GM06990 (cell line): ENCODE results near the gene PNMA8C.

Experiments
- DNase-seq: peaks from one replicate; pipeline ENCODE4 v3.0.0-alpha.2; 2011; ENCODE audit not compliant: insufficient read length; ENCODE audit errors: extremely low read depth
- H3K27me3 ChIP-seq: replicated peaks from 2 replicates; pipeline ENCODE4 v1.6.0; 2011; ENCODE audit warnings: low read length; ENCODE audit not compliant: control insufficient read depth, insufficient read depth
- H3K36me3 ChIP-seq: 2 replicates; pipeline ENCODE4 v1.5.1; 2011; ENCODE audit warnings: low read length; ENCODE audit not compliant: control insufficient read depth, insufficient read depth
- H3K4me3 ChIP-seq: replicated peaks from 2 replicates; pipeline ENCODE4 v1.5.1; 2011; ENCODE audit warnings: low read depth, mild to moderate bottlenecking, control low read depth, low read length
- CTCF ChIP-seq: IDR thresholded peaks from 2 replicates; pipeline ENCODE4 v1.5.1; 2011; ENCODE audit warnings: low read length, control low read depth, mild to moderate bottlenecking, inconsistent platforms; ENCODE audit not compliant: insufficient read depth, poor library complexity, severe bottlenecking

PNMA8C gene

DNA sequence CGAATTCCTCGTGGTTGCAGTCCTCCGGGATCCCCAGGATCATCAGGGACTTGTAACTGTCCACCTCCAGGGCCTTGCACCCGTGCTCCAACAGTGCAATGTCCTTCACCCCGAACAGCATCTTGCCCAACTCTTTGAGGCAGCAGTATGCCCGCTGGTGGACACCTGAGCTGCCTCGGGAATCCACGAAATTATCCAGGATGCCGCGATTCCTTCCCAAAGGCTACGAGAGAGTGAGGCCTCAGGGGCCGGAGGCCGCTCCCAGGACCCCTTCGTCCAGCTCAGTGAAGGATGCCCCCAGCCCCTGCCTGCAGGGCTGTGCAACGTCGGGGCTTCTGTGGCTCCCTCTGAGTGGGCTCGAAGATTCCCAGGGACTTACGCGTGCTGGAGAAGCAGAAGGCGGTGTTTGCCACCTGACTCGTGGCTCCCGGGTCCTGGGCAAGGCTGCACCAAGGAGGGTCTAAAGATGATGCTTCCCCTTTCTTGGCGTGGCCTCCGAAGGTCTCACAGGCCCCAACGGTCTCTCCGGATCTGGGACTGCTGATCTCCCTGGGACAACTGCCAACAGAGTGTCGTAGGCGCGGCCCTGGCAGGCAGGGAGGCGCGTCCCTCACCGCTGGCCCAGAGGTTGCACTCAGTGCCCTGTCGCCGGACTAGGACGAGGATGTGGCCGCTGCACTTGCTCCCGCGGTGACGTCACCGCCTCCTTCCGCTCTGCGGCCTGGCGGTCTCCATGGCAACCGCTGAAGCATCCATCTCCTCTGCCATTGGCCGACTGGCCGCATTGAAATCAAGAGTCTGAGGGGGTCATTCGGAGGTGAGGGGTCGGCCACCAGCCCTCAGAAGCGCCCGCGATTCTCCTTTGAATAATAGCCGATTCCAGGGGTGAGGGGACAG lies at the start of gene PNMA8C:
TSS of gene PNMA8C (minus strand) at position 698 of the 897 bp plus-strand sequence. CDS start at position 121, 577 bp downstream.
- DNase-seq = peak; percentile 70
- Histone ChIP-seq H3K36me3 (no peaks in the 10 kb centered on the region), H3K4me3 (no peak within 1 kb of the TSS), H3K27me3 (peaks cover 1% of the 10 kb centered on the region; the same call in 1 of the 2 replicates)
- TF ChIP-seq CTCF = no peak

DNA sequence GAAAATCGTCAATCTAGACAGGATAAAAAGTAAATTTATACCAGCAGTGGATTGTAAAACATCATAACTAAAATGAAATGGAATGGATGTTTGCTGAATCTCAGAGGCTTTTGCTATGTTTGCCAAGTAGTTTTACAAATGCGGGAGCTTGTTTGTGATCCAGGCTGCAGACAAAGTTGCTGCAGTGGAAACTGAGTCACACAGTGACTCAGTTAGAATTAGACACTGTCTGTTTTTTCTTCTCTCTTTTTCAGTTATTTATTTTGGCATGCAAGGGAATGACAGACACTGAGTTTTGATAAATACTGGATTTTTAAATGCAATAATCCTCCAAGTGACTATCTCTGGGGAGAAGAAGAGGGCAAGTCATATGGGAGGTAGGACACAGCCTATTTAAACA lies 47.2 kb upstream of the PNMA8C start:
- no peak for TF ChIP-seq CTCF
- H3K4me3 ChIP-seq = no peak overlapping the region
- no peak for DNase-seq
- H3K27me3 ChIP-seq = no peaks in the 10 kb centered on the region
- H3K36me3 ChIP-seq = no peaks in the 10 kb centered on the region

GRCh38 chr19:46474211-46474610 lies 45.5 kb upstream of the PNMA8C start:
- DNase-seq = no peak
- no peaks in the 10 kb centered on the region for H3K27me3 ChIP-seq
- H3K36me3 ChIP-seq = no peaks in the 10 kb centered on the region
- TF ChIP-seq CTCF = no peak
- H3K4me3 ChIP-seq = no peak overlapping the region

DNA sequence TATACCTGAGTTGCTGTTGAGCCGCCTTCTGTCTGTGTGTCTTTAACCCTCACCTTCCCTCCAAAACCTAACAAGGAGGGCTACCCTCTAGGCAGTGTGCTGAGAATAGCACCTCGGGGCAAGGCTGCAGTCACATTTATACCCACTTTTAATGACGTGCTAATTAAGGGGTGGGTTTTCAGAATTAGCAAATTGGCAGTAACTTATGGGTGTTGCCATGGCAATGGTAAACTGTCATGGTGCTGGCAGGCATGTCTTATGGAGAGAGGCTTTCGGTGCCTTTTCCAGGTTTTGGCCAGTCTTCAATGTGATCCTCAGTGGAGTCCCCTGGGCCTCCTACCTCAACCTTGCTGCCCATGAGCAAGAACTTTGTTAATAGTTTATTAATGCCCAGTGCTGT lies 43.9 kb upstream of the PNMA8C start:
- TF ChIP-seq CTCF = no peak
- DNase-seq = no peak
- H3K4me3 ChIP-seq = no peak overlapping the region
- no peaks in the 10 kb centered on the region for H3K36me3 ChIP-seq
- H3K27me3 ChIP-seq = no peaks in the 10 kb centered on the region

- H3K27me3 ChIP-seq = no peaks in the 10 kb centered on the region
- no peak overlapping the region for H3K4me3 ChIP-seq
- no peak for DNase-seq
These were observed 43.2 kb upstream of the PNMA8C start for GRCh38 chr19:46471811-46472543.

More at GRCh38 chr19:46471811-46472543, 43.2 kb upstream of the PNMA8C start:
- no peaks in the 10 kb centered on the region for H3K36me3 ChIP-seq
- no peak for TF ChIP-seq CTCF
